SIG-M5 treated with dmso at 0.1 percent for 504 hours (cell line): ENCODE data around the gene ESYT2.

Experiments
- DNase-seq: peaks from one replicate; lab custom pipeline; 2025; ENCODE audit not compliant: unreplicated experiment; lab: John Stamatoyannopoulos, UW

ESYT2 gene

GRCh38 chr7:158771213-158771834, 58.0 kb downstream of the ESYT2 start:
- no peak for DNase-seq

- no peak for DNase-seq
These were observed 61.6 kb downstream of the ESYT2 start for GRCh38 chr7:158767707-158768106.

GRCh38 chr7:158766570-158767281, 62.6 kb downstream of the ESYT2 start:
- DNase-seq, result no peak

GRCh38 chr7:158765020-158765419, 64.3 kb downstream of the ESYT2 start:
- no peak for DNase-seq

- no peak for DNase-seq
These were observed 65.8 kb downstream of the ESYT2 start for GRCh38 chr7:158763454-158764033.

- no peak for DNase-seq
These were observed 67.4 kb downstream of the ESYT2 start for GRCh38 chr7:158761945-158762344.

GRCh38 chr7:158760936-158761335, 68.4 kb downstream of the ESYT2 start:
- no peak for DNase-seq

- DNase-seq, result no peak
These were observed 68.9 kb downstream of the ESYT2 start for GRCh38 chr7:158760445-158760764.

- no peak for DNase-seq
These were observed 69.4 kb downstream of the ESYT2 start for GRCh38 chr7:158759749-158760444.

GRCh38 chr7:158759245-158759614, 70.1 kb downstream of the ESYT2 start:
- no peak for DNase-seq

- no peak for DNase-seq
These were observed 70.6 kb downstream of the ESYT2 start for GRCh38 chr7:158758586-158759244.

- DNase-seq, result no peak
These were observed 71.8 kb downstream of the ESYT2 start for GRCh38 chr7:158757404-158757989.

- DNase-seq, result no peak
These were observed 74.4 kb downstream of the ESYT2 start for GRCh38 chr7:158754746-158755444.

GRCh38 chr7:158753900-158754299, 75.4 kb downstream of the ESYT2 start:
- DNase-seq, result no peak

GRCh38 chr7:158751751-158752150, 77.6 kb downstream of the ESYT2 start:
- DNase-seq, result no peak

- no peak for DNase-seq
These were observed 78.1 kb downstream of the ESYT2 start for GRCh38 chr7:158751199-158751598.

GRCh38 chr7:158750702-158751101, 78.6 kb downstream of the ESYT2 start:
- DNase-seq, result no peak

- no peak for DNase-seq
These were observed 79.9 kb downstream of the ESYT2 start for GRCh38 chr7:158749396-158749795.

GRCh38 chr7:158748335-158748734, 81.0 kb downstream of the ESYT2 start:
- no peak for DNase-seq

GRCh38 chr7:158747408-158747807, 81.9 kb downstream of the ESYT2 start:
- DNase-seq, result no peak

GRCh38 chr7:158746957-158747356, 82.4 kb downstream of the ESYT2 start:
- DNase-seq, result no peak
